Measurements from ENCODE around the gene UGGT2.
"Not testable (repeated sequence)": the region's sequence is repeated elsewhere in the genome, so short reads cannot be mapped to it uniquely, and the experiment has no call there.

Gene UGGT2

DNA sequence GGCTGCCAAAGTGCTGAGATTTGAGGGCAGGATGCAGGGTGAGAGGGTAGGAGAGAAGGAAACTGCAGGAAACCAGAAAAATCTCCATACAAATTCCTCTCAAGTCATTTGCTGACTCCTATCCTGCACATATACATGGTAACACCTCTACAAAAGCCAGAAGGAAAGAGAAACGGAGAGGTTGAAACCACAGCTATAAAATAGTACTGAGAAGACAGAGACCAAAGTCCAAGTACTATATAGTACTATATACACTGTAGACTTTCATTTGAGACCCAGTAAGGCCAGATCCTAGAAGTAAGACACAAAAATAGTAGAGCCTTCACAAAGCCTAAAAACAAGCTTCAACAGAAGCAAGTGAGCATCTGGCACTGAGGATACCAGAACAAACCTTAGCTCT is 103.1 kb downstream of the UGGT2 start:
- DNase-seq = no peak
- Mint-ChIP-seq H3K36me3 (ENCODE audit: low read depth) (peaks cover 16% of the 10 kb centered on the region), H3K27ac (peak overlapping the region; percentile 21), H3K9me3 (no peaks in the 10 kb centered on the region), H3K4me1 (no peaks in the 10 kb centered on the region), H3K4me3 (no peak overlapping the region), H3K27me3 (ENCODE audit: low read depth, poor library complexity) (peaks cover 2% of the 10 kb centered on the region)
- TF ChIP-seq CTCF (IDR thresholded peaks at IDR 0.05) = no peak

DNA sequence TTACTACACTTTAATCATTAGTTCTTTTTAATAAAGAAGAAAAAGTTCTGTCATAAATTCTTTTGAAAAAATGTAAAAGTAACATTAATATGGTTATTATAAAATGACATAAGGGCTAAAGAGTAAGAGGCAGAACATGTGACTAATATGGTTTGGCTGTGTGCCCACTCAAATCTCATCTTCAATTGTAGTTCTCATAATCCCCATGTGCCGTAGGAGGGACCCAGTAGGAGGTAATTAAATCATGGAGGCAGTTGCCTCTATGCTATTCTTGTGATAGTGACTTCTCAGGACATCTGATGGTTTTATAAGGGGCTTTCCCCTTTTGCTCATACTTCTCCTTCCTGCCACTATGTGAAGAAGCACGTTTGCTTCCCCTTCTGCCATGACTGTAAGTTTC is 104.5 kb downstream of the UGGT2 start:
- TF ChIP-seq CTCF (IDR thresholded peaks at IDR 0.05) = no peak
- H3K9me3 Mint-ChIP-seq = no peaks in the 10 kb centered on the region
- peaks cover 2% of the 10 kb centered on the region for H3K27me3 Mint-ChIP-seq (ENCODE audit: low read depth, poor library complexity)

GRCh38 chr13:95937714-95938320 is 115.4 kb downstream of the UGGT2 start:
- H3K9me3 Mint-ChIP-seq = peaks cover 31% of the 10 kb centered on the region
- H3K4me1 Mint-ChIP-seq = no peaks in the 10 kb centered on the region
- H3K4me3 Mint-ChIP-seq = no peak overlapping the region
- TF ChIP-seq CTCF (IDR thresholded peaks at IDR 0.05) = no peak
- H3K27ac Mint-ChIP-seq = no peak overlapping the region
- peaks cover 85% of the 10 kb centered on the region for H3K36me3 Mint-ChIP-seq (ENCODE audit: low read depth)
- DNase-seq = no peak
- no peaks in the 10 kb centered on the region for H3K27me3 Mint-ChIP-seq (ENCODE audit: low read depth, poor library complexity)

More for the DNA sequence above, 104.5 kb downstream of the UGGT2 start:
- Mint-ChIP-seq H3K4me3 (no peak overlapping the region), H3K27ac (no peak overlapping the region), H3K36me3 (ENCODE audit: low read depth) (peaks cover 14% of the 10 kb centered on the region), H3K4me1 (no peaks in the 10 kb centered on the region)
- no peak for DNase-seq

DNA sequence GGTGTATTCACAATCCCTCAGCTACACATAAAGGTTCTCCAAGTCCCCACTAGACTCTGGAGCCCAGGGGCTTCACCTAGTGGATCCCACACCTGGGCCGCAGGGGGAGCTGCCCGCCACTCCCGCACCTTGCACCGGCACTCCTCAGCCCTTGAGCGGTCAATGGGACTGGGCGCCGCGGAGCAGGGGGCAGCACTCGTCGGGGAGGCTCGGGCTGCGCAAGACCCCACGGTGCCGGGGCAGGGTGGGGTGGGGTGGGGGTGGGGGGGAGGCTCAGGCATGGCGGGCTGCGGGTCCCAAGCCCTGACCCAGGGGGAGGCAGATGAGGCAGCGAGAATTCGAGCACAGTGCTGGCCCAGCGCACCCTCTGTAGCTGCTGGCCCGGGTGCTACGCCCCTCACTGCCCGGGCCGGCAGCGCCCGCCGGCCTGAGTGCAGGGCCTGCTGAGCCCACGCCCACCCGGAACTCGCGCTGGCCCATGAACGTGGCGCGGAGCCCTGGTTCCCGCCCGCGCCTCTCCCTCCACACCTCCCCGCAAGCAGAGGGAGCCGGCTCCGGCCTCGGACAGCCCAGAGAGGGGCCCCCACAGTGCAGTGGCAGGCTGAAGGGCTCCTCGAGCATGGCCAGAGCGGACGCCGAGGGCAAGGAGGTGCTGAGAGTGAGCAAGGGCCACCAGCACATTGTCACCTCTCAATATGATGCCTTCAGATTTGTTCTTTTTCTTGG is 121.7 kb downstream of the UGGT2 start:
- no peak for TF ChIP-seq CTCF (IDR thresholded peaks at IDR 0.05)
- no peak overlapping the region for H3K4me3 Mint-ChIP-seq
- DNase-seq = no peak
- peaks cover 88% of the 10 kb centered on the region for H3K36me3 Mint-ChIP-seq (ENCODE audit: low read depth)
- no peaks in the 10 kb centered on the region for H3K27me3 Mint-ChIP-seq (ENCODE audit: low read depth, poor library complexity)
- no peaks in the 10 kb centered on the region for H3K4me1 Mint-ChIP-seq
- H3K9me3 Mint-ChIP-seq = peaks cover 80% of the 10 kb centered on the region
- no peak overlapping the region for H3K27ac Mint-ChIP-seq

GRCh38 chr13:95929430-95929829 is 123.8 kb downstream of the UGGT2 start:
- no peak for DNase-seq
- Mint-ChIP-seq H3K4me3 (no peak overlapping the region), H3K36me3 (ENCODE audit: low read depth) (peaks cover 74% of the 10 kb centered on the region), H3K27ac (no peak overlapping the region), H3K9me3 (peaks cover 65% of the 10 kb centered on the region), H3K27me3 (ENCODE audit: low read depth, poor library complexity) (no peaks in the 10 kb centered on the region), H3K4me1 (no peaks in the 10 kb centered on the region)
- TF ChIP-seq CTCF (IDR thresholded peaks at IDR 0.05) = no peak

- not testable (repeated sequence) for H3K4me3 Mint-ChIP-seq; DNase-seq; H3K27me3 Mint-ChIP-seq (ENCODE audit: low read depth, poor library complexity); H3K4me1 Mint-ChIP-seq; H3K27ac Mint-ChIP-seq
- Mint-ChIP-seq H3K36me3 (ENCODE audit: low read depth) (peaks cover 74% of the 10 kb centered on the region), H3K9me3 (peaks cover 56% of the 10 kb centered on the region)
Measured at GRCh38 chr13:95928367-95928906, 124.8 kb downstream of the UGGT2 start.
